NCI-H524 (cell line): ENCODE data around the gene NRG2.

Source experiments
- DNase-seq, 2 experiments: peaks; one replicate each; lab custom pipeline; 2025; lab: John Stamatoyannopoulos, UW

Gene NRG2

GRCh38 chr5:139811274-139811607, 231.9 kb downstream of the NRG2 start:
- DNase-seq, result no peak

- no peak for DNase-seq
Measured at GRCh38 chr5:139810341-139811273, 232.5 kb downstream of the NRG2 start.

GRCh38 chr5:139809331-139809810, 233.7 kb downstream of the NRG2 start:
- DNase-seq, result no peak

GRCh38 chr5:139808481-139809330, 234.4 kb downstream of the NRG2 start:
- no peak for DNase-seq

GRCh38 chr5:139807647-139808030, 235.5 kb downstream of the NRG2 start:
- DNase-seq, result no peak

- no peak for DNase-seq
Measured at GRCh38 chr5:139806726-139807646, 236.1 kb downstream of the NRG2 start.

GRCh38 chr5:139806111-139806510, 237.0 kb downstream of the NRG2 start:
- no peak for DNase-seq

GRCh38 chr5:139805545-139805944, 237.6 kb downstream of the NRG2 start:
- DNase-seq, result no peak

GRCh38 chr5:139804800-139805397, 238.2 kb downstream of the NRG2 start:
- DNase-seq, result no peak

- no peak for DNase-seq
Measured at GRCh38 chr5:139803978-139804377, 239.1 kb downstream of the NRG2 start.

- peak; percentile 28 to 46 for DNase-seq
Measured at GRCh38 chr5:139799359-139799758, 243.7 kb downstream of the NRG2 start.

- no peak for DNase-seq
Measured at GRCh38 chr5:139798883-139799282, 244.2 kb downstream of the NRG2 start.

GRCh38 chr5:139797856-139798510, 245.1 kb downstream of the NRG2 start:
- DNase-seq, result peak; percentile 95 to 96

- no peak for DNase-seq
Measured at GRCh38 chr5:139797335-139797734, 245.8 kb downstream of the NRG2 start.
